Adrenal gland (tissue), 12 donors: ENCODE data around the gene FHIT. TPM values are rescaled to one million over a fixed set of nuclear protein-coding genes. Genes with fewer than 3 reads are reported as not detected.

ENCODE experiments used
- DNase-seq, 7 donors: peaks; one replicate each; pipeline ENCODE4 v3.0.0-alpha.2; 2019 to 2020
- H3K27ac ChIP-seq, 5 donors: fragments of 200-600 bp; sonication (generic) in 4 of 5; 1 replicate in 3 of 5; 2 replicates in 2 of 5; pipeline versions ENCODE4 v1.5.1 to v1.8.0; 2016 to 2020; ENCODE audit warnings: mild to moderate bottlenecking in 1 of 5
- H3K27me3 ChIP-seq: fragments of 200-600 bp; 2 replicates; pipeline ENCODE4 v1.8.0; 2021
- H3K36me3 ChIP-seq, 2 donors: fragments of 200-600 bp; replicated peaks in 1 of 2; 1 replicate in 1 of 2; 2 replicates in 1 of 2; pipeline versions ENCODE4 v1.5.1 to v1.8.0; 2018 to 2022
- H3K4me1 ChIP-seq, 2 donors: fragments of 200-600 bp; replicated peaks in 1 of 2; 1 replicate in 1 of 2; 2 replicates in 1 of 2; pipeline versions ENCODE4 v1.5.1 to v1.8.0; 2018 to 2021
- H3K4me3 ChIP-seq, 4 donors: fragments of 200-600 bp; sonication (generic) in 3 of 4; one replicate each; pipeline ENCODE4 v1.5.1; 2016 to 2018
- H3K9me3 ChIP-seq, 3 donors: fragments of 200-600 bp; sonication (generic) in 1 of 3; replicated peaks in 1 of 3; 1 replicate in 2 of 3; 2 replicates in 1 of 3; pipeline versions ENCODE4 v1.5.1 to v1.8.0; 2016 to 2021
- CTCF ChIP-seq, 6 experiments: fragments of 450-650 bp in 4 of 6; fragments of 200-600 bp in 2 of 6; sonication (generic) in 1 of 6; IDR thresholded peaks; 1 replicate in 5 of 6; 2 replicates in 1 of 6; pipeline versions ENCODE4 v1.5.1 to v1.8.0; 2016 to 2021; ENCODE audit warnings: antibody characterized with exemption in 6 of 6, mild to moderate bottlenecking in 2 of 6, moderate library complexity in 1 of 6
- POLR2A ChIP-seq, 2 donors: fragments of 450-650 bp; IDR thresholded peaks; one replicate each; pipeline ENCODE4 v1.6.1; 2017; ENCODE audit warnings: antibody characterized with exemption in 2 of 2, mild to moderate bottlenecking in 2 of 2, moderate library complexity in 1 of 2
- WGBS, 4 donors: extraction: QIAGEN DNeasy Blood & Tissue Kit in 2 of 4; methylation state at CpG; one replicate each; pipeline versions ENCODE4 v1.1.5 to v1.1.7; 2013 to 2017; 5-methylcytosine and 5-hydroxymethylcytosine counted together
- intact Hi-C, 2 donors: fragments of 100-400 bp; cut with DNase I; formaldehyde crosslinking; loops; one replicate each; pipeline versions ENCODE4 v1.14.1 to v1.15.0; 2022 to 2023
- polyA plus RNA-seq, 3 donors: library from polyadenylated mRNA; stranded (reverse); fragments of 200-250 nt in 2 of 3; fragments of 350-450 nt in 1 of 3; fragmentation: Illumina TruSeq in 1 of 3; extraction: RNeasy Lipid Tissue Mini Kit (QIAGEN cat#74804) in 1 of 3; gene quantifications; one replicate each; pipeline ENCODE4 v1.2.3, GENCODE V29; 2013 to 2014
- total RNA-seq, 9 donors: library from RNA; depleted of rRNA in 4 of 9; stranded (reverse); fragments of >200 nt in 4 of 9; fragments of 120-200 nt in 1 of 9; fragmentation: NEBNext Ultra II Directional in 1 of 9; extraction: Animal tissue kit (Norgen Biotek cat#: 25700) in 1 of 9; gene quantifications; one replicate each; pipeline versions ENCODE4 v1.1.0 to v1.2.4, GENCODE V29; 2013 to 2023
- donor health status: healthy with polysubstance abuse.
- donor health status: Bipolar disorder and iron deficiency.
- donor health status: DM: yes; HTN: yes; CAD: no.
- donor health status: DM: no; HTN: no; CAD: no.
- donor health status: DM: no; HTN: no; CAD: no.
- donor health status: DM: yes; HTN: yes; CAD: no.

Gene FHIT
- total and polyA plus RNA-seq, 12 donors, result 14.1 to 43.9 (median 28.8) TPM

- Histone ChIP-seq H3K4me3 (no peak overlapping the region), H3K27me3 (no peaks in the 10 kb centered on the region), H3K36me3 (no peaks in the 10 kb centered on the region), H3K4me1 (no peaks in the 10 kb centered on the region), H3K27ac (no peak overlapping the region), H3K9me3 (no peaks in the 10 kb centered on the region)
- no peak for DNase-seq
- intact Hi-C loops, result no loop called here
- 83 to 85% (median 85%) methylated on average over 3 of the region's 3 CpGs for WGBS, 4 donors
- TF ChIP-seq CTCF (IDR thresholded peaks at IDR 0.05) (no peak), POLR2A (IDR thresholded peaks at IDR 0.05) (no peak)
These were observed 498.4 kb downstream of the FHIT start for GRCh38 chr3:60752809-60753208.

GRCh38 chr3:60746695-60747416 lies 504.4 kb downstream of the FHIT start:
- TF ChIP-seq POLR2A (IDR thresholded peaks at IDR 0.05), result no peak
- no peak for TF ChIP-seq CTCF (IDR thresholded peaks at IDR 0.05)
- Histone ChIP-seq H3K27me3 (no peaks in the 10 kb centered on the region), H3K36me3 (no peaks in the 10 kb centered on the region), H3K4me3 (no peak overlapping the region), H3K27ac (no peak overlapping the region), H3K9me3 (no peaks in the 10 kb centered on the region), H3K4me1 (no peaks in the 10 kb centered on the region)
- 67 to 72% (median 69%) methylated on average over 3 of the region's 3 CpGs for WGBS, 4 donors
- DNase-seq, result no peak
- intact Hi-C loops, result no loop called here

GRCh38 chr3:60746043-60746638 lies 505.1 kb downstream of the FHIT start:
- no peak for TF ChIP-seq CTCF (IDR thresholded peaks at IDR 0.05)
- TF ChIP-seq POLR2A (IDR thresholded peaks at IDR 0.05), result no peak
- Histone ChIP-seq H3K4me3 (no peak overlapping the region), H3K4me1 (no peaks in the 10 kb centered on the region), H3K36me3 (no peaks in the 10 kb centered on the region), H3K9me3 (no peaks in the 10 kb centered on the region), H3K27me3 (no peaks in the 10 kb centered on the region), H3K27ac (no peak overlapping the region)
- DNase-seq, result no peak
- 93 to 95% (median 94%) methylated on average over 8 of the region's 8 CpGs for WGBS, 4 donors
- intact Hi-C loops, result no loop called here

- intact Hi-C loops, result no loop called here
- WGBS, 4 donors, result 45 to 76% (median 52%) methylated on average over 4 of the region's 4 CpGs
- TF ChIP-seq POLR2A (IDR thresholded peaks at IDR 0.05) (no peak), CTCF (IDR thresholded peaks at IDR 0.05) (no peak)
- H3K27me3 ChIP-seq, result no peaks in the 10 kb centered on the region
- H3K36me3 ChIP-seq, result no peaks in the 10 kb centered on the region
- no peak overlapping the region for H3K27ac ChIP-seq
- no peak for DNase-seq
- no peaks in the 10 kb centered on the region for H3K4me1 ChIP-seq
- no peaks in the 10 kb centered on the region for H3K9me3 ChIP-seq
- no peak overlapping the region for H3K4me3 ChIP-seq
These were observed 507.6 kb downstream of the FHIT start for GRCh38 chr3:60743631-60744164.
